ENCODE results near the gene LIAS. TPM values are rescaled to one million over a fixed set of nuclear protein-coding genes. Genes with fewer than 3 reads are reported as not detected.

Gene LIAS
- total RNA-seq, 4 donors from 2014 or later = 9.1 to 17.8 (median 13.1) TPM

- DNase-seq = no peak
- Histone ChIP-seq H3K27me3 (no peaks in the 10 kb centered on the region), H3K36me3 (no peaks in the 10 kb centered on the region), H3K4me1 (no peaks in the 10 kb centered on the region), H3K4me3 (no peak overlapping the region), H3K27ac (no peak overlapping the region), H3K9me3 (no peaks in the 10 kb centered on the region)
- TF ChIP-seq CTCF (IDR thresholded peaks at IDR 0.05) = no peak
- TF ChIP-seq POLR2A (IDR thresholded peaks at IDR 0.05) = no peak
- 40 to 65% methylated on average over 4 to 7 of the region's 7 CpGs for WGBS, 2 donors
- intact Hi-C loops (cut with DNase I) = no loop called here
These were observed 22.9 kb upstream of the LIAS start for GRCh38 chr4:39435659-39436563.

- Histone ChIP-seq H3K4me3 (no peak overlapping the region), H3K9me3 (no peaks in the 10 kb centered on the region), H3K27ac (no peak overlapping the region), H3K36me3 (no peaks in the 10 kb centered on the region), H3K27me3 (no peaks in the 10 kb centered on the region), H3K4me1 (peaks cover 0 to 11% (median 1%) of the 10 kb centered on the region in 3 donors)
- TF ChIP-seq POLR2A (IDR thresholded peaks at IDR 0.05) = no peak
- 62 to 77% methylated on average over 2 of the region's 2 CpGs for WGBS, 2 donors
- DNase-seq = no peak
- intact Hi-C loops (cut with DNase I) = no loop called here
These were observed 17.3 kb upstream of the LIAS start for GRCh38 chr4:39441593-39441992.

GRCh38 chr4:39442998-39443397, 15.9 kb upstream of the LIAS start:
- no peak for DNase-seq
- Histone ChIP-seq H3K36me3 (no peaks in the 10 kb centered on the region), H3K9me3 (no peaks in the 10 kb centered on the region), H3K27ac (no peak overlapping the region), H3K27me3 (no peaks in the 10 kb centered on the region), H3K4me3 (no peak overlapping the region), H3K4me1 (peaks cover 4 to 25% (median 8%) of the 10 kb centered on the region in 3 donors)
- intact Hi-C loops (cut with DNase I) = no loop called here
- 61 to 75% methylated on average over 4 of the region's 4 CpGs for WGBS, 2 donors
- no peak for TF ChIP-seq CTCF (IDR thresholded peaks at IDR 0.05)

GRCh38 chr4:39446483-39446841, 12.4 kb upstream of the LIAS start:
- no peak for TF ChIP-seq POLR2A (IDR thresholded peaks at IDR 0.05)
- no peak for TF ChIP-seq CTCF (IDR thresholded peaks at IDR 0.05)
- no peaks in the 10 kb centered on the region for H3K27me3 ChIP-seq
- DNase-seq = no peak
- intact Hi-C loops (cut with DNase I) = no loop called here
- WGBS, 2 donors = 97 to 98% methylated on average over 6 to 9 of the region's 20 CpGs
- H3K4me1 ChIP-seq = peaks cover 4 to 25% (median 8%) of the 10 kb centered on the region in 3 donors
- H3K9me3 ChIP-seq = no peaks in the 10 kb centered on the region
- peak overlapping the region; percentile 39 to 64 (median 54) for H3K4me3 ChIP-seq
- peaks cover 0 to 15% (median under 1%) of the 10 kb centered on the region in 3 donors for H3K36me3 ChIP-seq
- peak overlapping the region; percentile 18 to 87 (median 67) for H3K27ac ChIP-seq

- intact Hi-C loops (cut with DNase I) = no loop called here
- peaks cover 4 to 25% (median 8%) of the 10 kb centered on the region in 3 donors for H3K4me1 ChIP-seq
- peak overlapping the region; percentile 18 to 87 (median 67) for H3K27ac ChIP-seq
- peak; percentile 16 for DNase-seq
- H3K9me3 ChIP-seq = no peaks in the 10 kb centered on the region
- 1 to 13% methylated on average over 6 to 37 of the region's 61 CpGs for WGBS, 2 donors
- no peak for TF ChIP-seq POLR2A (IDR thresholded peaks at IDR 0.05)
- peak in 3 of 6 experiments; percentile 21 to 42 (median 23) for TF ChIP-seq CTCF (IDR thresholded peaks at IDR 0.05)
- H3K27me3 ChIP-seq = no peaks in the 10 kb centered on the region
- peak overlapping the region; percentile 39 to 64 (median 54) for H3K4me3 ChIP-seq
- H3K36me3 ChIP-seq = peaks cover 0 to 20% (median 6%) of the 10 kb centered on the region in 3 donors
These were observed 11.8 kb upstream of the LIAS start for GRCh38 chr4:39446842-39447573.
